B cell (primary cell): ENCODE results near the gene CNST.

Experiments used
- CTCF ChIP-seq: fragments of 200-600 bp; IDR thresholded peaks from one replicate; pipeline ENCODE4 v1.8.0; 2022; ENCODE audit warnings: antibody characterized with exemption, mild to moderate bottlenecking
- EZH2 ChIP-seq: IDR thresholded peaks from 2 replicates; pipeline ENCODE4 v1.6.1; 2012; ENCODE audit warnings: borderline replicate concordance, low read depth, mild to moderate bottlenecking, moderate library complexity, low read length; ENCODE audit not compliant: insufficient read depth, poor library complexity, severe bottlenecking

- TF ChIP-seq CTCF (no peak), EZH2 (no peak)
These were observed 107.8 kb downstream of the CNST start for GRCh38 chr1:246674049-246674448.
